Fibroblast of peridontal ligament (primary cell): ENCODE measurements around the gene SUSD4.

Source experiments
- DNase-seq: peaks from one replicate; pipeline ENCODE4 v3.0.0-alpha.2; 2010; ENCODE audit errors: extremely low read depth

The SUSD4 gene

DNA sequence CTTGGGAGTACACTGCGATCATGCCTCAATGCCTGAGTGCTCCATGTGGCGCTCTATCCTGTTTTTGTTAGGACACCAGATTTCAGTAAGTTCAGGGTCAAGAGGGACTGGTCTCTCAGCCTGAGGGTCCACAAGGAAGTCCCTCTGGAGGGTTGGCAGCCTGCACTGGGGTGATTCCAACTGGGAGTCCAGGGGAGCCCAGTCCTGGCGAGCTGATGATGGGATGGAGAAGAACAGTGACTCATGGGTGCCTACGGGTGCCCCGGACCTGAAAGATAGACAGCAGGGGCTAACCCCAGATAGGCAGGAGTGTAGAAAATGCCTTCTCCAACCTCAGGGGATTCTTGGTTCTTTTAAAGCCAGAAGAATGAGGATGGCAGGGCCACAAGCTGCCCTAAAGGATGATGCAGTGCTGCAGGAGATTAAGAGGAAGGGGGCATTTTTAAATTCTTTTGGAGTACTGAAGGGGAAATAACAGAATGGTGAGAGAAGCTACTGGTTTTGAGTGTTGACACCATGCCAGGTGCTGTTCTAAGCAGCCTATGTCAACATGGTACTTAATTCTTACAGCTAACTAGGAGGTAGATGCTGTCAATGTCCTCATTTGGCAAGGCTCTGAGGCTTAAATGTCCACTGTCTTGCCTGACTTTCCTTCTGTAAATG is 152.5 kb downstream of the SUSD4 start:
- no peak for DNase-seq

DNA sequence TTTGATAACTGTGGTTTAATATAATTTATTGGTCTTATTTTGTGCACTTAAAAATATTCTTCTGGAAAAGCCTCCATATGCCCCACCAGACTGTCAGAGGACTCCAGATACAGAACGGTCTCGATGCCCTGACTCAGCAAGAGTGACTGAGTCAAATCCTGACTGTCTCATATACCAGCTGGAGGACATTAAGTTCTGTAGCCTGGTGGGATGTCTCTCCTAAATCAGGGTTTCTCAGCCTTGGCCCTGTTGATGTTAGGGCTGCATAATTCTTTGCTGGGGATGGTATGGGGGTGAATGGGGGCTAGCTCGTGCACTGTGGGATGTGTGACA is 153.2 kb downstream of the SUSD4 start:
- no peak for DNase-seq

DNA sequence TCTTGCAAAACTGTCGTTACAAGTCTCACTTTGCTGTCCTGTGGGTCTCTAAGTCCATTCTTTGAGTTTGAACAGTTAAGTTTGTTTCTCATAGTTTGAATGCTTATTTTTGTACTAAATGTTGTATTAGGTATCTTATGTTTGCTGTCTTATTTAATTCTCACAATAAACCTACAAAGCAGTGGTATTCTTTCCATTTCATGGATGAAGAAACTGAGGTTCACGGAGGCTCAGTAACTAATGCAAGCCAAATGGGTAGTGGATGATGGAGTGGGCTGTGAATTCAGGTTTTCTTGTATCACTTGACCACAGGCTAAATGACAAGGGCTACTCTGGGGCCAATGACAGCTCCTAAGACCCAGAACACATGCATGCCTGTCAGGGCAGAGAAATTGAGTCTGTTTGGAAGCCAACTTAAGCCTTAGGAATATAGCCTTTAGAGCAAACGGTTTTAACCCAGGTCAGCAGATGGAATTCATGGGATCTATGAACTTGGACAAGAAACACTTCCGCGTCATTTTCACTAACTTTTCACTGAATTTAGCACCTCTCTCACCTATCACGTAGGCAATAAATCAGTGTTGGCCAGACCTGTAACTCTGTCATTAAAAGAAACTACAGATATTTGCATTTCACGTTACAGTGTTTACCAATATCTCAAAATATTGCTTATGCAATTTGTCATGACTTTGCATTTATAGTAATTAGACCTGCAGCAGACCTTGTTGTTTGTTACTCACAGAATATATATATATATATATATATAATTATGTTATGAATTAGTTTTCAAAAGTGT is 153.8 kb downstream of the SUSD4 start:
- no peak for DNase-seq

DNA sequence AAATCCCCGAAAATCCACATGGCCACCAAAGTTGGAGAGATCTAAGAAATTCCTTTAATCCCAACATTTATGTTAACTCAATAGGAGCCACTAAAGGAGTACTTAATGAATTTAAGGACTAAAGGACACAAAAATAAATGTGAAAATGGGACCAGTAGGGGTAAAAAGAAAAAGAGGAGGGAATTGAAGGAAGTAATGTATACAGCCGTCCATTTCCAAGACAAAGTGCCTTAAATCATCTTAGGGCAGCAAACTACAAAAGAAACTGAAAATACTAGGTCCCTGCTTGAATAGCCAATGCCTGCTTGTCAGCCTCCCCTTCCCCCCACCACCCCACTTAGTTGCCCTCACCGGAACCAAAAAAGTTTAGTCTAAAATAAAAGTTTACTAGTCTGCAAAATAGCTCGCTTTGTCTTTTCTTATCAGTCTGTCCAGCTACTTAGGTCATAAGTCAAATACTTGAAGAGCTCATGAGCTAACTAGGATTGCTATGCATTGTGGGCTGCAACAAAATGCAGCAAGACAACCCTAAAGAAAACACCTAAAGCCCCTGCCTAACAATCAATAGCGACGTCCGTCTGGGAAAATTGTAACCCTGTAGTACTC is 154.6 kb downstream of the SUSD4 start:
- no peak for DNase-seq

DNA sequence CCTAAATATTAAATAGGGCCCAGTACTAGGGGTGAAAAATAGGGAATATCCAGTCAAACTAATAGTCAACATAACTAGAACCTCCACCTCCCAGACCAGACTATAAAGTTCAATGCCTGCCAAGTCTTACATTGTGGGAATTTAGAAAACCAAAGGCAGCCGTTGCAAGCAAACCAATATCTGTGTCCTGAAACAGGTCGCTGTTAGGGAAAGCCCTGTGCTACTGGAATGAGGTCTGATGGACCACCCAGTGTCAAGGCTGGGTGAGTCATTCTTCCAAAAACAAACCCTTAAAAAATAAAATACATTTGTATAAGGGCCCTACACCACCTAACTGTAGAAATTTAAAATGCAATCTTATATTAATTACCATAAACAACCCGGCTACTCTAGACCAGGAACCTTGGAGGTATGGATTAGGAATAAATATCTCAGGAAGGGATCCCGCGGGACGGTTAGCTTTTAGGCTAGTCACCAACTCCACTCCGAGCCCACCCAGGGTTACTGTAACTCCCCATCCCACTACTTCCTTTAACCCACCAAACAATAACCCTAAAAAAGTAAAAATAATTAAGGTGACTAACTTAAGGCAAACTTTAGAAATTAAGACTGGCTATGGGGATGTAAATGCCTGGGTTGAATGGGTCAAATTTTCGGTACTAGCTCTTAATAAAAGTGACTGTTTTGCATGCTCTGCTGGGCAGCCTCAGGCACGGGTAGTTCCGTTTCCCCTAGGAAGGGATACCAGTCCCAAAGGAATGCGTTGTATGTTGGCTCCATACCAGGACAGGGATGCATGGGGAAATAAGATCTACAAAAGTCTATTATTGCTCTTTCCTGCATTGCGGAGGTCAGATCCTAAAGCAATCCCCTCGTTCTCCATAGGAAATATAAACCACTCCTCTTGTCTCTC is 155.6 kb downstream of the SUSD4 start:
- no peak for DNase-seq

DNA sequence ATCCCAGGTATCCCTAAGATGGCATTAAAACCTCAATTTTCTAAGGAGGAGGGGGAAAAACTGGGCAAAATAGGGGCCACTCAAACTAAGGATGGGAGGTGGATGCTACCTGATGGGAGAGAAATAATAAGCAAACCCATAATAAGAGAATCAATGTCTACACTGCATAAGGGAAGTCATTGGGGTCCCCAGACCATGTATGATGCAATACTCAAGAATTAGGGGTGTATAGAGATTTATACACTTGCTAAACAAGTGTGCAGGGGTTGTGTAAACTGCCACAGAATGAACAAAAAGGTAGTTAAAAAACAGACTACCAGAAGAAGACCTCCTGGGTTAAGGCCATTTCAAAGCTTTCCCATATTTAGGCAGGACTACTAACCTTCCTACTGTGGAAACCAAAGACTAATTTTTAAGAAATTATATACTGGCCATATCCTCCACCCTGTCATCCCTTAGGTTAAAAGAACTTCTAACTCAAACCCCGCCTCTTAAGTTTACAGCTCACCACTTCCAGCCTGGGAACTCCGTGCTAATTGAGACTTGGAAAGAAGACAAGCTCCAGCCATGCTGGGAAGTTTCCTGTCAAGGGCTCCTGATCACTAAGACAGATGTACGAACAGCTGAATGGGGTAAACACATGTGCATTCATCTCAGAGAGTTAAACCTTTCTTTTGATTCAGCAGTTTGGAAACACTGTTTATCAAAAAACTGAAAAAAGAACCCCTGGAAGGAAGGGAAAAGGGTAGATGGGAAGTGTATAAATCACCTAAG is 156.5 kb downstream of the SUSD4 start:
- DNase-seq: no peak

DNA sequence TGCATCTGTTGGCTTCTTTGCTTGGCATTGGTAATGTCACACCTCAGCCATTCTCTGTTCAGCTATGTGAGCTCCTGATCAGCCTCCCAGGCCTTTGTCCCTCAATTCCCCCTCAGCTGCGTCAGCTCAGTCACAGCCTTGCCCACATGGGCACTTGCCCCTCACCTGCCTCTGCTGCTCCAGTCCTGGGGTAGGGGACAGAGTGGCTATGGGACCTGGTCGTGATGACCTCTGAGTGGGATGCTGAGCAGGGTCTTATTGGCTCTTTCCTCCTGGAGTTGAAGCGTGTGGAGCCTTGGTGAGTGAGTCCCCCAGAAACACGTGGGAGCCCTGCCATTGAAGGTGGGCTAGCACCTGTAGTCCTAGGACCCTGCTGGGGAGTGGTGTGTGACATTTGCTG is 159.6 kb downstream of the SUSD4 start:
- no peak for DNase-seq

DNA sequence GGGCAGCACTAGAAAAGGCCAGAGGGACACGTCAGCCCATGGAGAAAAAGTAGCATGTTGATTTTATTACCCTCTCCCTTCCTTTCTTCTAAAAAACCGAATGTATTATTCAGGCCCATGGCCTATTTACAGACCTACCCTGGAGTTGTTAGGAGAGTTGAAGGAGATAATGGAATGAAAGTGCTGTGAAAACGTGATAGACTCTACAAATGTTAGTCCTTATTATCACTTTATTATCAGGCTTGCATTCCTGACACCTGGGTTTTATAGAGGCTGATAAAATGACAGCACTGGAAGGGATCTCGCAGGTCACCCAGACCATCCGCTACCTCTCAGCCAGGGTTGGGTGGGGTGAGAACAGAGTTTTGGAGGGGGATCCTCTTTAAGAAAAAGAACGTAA is 160.3 kb downstream of the SUSD4 start:
- no peak for DNase-seq

DNA sequence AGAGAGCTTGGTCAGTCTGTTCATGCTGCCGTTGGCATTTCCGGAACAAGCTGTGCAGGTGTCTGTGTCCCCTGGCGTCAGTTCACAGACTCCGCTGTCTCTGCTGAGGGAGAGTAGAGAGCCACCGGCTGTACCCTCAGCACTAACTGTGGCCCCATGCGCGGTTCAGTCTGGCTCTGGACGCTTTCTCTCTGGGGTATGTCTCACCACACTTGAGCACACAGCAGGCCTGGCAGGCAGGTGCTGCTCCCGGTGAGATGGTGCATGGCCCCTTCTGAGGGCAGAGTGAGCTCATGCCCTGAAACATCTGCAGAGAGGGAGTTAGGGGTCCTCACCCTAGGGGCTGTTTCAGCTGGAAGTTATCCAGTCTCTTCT is 161.0 kb downstream of the SUSD4 start:
- no peak for DNase-seq

DNA sequence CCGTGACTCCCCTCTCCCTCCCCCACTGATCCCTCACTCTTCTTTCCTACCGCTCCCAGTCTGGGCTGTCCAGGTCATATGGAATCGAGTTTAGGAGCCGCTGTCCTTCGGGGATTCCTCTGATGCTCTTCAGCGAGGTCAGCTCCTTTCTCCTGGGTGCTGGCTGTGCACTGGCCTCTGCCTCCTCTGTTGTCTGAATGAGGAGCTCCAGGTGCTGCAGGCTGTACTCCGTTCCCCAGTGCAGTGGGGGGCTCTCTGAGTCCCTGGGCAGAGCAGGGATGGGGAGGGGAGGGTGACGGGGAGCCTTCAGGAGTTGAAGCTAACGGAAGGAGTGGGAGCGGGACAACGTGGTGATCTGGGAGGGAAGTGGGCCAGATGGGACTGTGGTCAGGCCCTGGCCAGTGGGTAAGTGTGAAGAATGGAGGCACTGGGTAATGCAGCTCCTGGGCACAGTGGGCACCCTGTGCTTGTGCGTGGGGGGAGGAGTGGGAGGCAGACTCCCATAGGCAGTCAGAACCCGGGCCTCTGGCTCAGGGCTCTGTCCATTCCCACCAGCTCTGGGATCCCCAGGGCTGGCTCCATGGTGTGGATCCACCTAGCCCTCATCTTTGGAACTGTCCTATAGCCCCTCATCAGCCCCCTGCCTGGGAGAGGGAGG is 161.5 kb downstream of the SUSD4 start:
- DNase-seq: no peak

DNA sequence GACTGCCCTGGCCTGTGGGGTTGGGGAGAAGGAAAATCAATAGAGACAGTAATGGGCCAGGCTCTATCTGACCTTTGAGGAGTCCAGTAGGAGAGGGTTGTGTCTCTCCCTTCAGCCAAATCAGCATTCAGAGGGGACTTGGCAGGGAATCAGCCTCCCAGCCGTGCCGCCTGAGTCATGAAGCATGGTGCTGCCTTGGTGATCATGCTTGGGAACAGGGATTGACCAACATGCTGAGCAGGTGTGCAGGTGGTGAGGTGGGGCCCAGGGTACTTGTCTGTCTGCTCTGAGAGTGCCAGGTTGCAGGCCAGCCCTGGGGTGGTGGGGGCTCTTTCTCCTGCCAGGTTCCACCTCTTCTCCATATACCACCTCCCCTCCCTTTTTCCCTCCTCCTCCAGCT is 162.0 kb downstream of the SUSD4 start:
- no peak for DNase-seq

DNA sequence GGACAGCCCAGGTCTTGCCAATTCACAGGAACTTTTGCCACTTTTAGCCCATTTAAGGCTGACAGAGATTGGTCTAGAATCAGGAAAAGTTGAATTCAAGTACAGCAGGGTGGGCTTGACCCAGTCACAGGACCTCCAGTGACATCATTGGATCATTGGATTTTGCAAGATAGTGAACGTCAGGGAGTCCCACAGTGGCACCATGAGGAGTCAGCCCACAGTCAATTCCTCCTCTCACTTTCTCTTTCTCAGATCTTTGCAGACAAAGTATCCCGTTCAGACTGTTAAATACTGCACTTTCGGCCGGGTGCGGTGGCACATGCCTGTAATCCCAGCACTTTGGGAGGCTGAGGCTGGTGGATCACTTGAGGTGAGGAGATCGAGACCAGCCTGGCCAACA is 163.1 kb downstream of the SUSD4 start:
- no peak for DNase-seq

DNA sequence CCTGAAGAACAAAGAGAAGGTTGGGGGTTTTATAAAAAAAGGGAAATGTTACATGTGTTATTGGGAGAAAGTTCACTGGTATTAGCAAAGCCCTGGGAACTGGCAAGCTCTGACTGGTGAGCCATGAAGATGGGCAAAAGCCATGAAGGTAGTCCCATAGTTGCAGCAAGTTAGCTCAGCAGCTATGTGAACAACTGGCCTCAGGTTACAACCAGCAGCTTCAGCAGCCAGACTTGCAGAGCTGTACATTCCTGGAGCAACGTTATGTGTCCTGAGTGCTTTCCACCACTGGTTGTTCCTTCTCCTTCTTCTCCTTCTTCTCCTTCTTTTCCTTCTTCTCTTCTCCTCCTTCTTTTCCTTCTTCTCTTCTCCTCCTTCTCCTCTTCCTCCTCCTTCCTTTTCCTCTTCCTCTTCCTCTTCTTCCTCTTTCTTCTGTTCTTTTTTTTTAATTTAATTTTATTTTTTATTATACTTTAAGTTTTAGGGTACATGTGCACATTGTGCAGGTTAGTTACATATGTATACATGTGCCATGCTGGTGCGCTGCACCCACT is 164.8 kb downstream of the SUSD4 start:
- DNase-seq: no peak

DNA sequence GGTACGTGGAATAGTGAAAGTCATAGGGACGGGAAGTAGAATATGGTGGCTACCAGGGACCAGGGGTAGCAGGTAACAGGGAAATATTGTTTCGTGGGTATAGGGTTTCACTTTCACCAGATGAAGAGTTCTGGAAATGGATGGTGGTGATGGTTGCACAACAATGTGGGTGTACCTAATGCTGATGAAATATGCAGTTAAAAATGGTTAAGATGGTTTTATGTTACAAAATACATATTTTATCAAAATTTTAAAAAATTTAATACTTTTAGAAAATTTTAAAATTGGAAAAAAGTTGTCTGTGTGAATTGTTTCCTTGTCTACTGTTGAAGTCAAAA is 165.4 kb downstream of the SUSD4 start:
- no peak for DNase-seq

DNA sequence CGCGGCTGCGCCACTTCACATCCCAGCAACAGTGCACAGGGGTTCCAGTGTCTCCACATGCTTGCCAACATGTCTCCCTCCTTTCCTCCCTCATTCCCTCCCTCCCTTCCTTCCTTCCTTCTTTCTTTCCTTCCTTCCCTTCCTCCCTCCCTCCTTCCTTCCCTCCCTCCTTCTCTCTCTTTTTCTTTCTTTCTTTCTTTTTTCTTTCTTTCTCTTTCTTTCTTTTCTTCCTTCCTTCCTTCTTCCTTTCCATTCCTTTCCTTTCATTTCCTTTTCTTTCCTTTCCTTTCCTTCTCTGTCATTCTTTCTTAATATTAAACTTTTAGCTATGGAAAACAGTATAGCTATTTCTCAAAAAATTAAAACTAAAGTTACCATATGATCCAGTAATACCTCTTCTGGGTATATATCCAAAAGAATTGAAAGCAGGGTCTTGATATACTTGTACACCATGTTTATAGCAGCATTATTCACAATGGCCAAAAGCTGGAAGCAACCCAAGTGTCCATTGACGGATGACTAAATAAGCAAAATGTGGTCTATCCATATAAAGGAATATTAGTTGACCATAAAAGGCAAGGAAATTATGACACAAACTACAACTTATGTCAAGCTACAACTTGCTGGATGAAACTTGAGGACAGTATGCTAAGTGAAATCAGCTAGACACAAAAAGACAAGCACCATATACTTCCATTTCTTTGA is 165.9 kb downstream of the SUSD4 start:
- no peak for DNase-seq

DNA sequence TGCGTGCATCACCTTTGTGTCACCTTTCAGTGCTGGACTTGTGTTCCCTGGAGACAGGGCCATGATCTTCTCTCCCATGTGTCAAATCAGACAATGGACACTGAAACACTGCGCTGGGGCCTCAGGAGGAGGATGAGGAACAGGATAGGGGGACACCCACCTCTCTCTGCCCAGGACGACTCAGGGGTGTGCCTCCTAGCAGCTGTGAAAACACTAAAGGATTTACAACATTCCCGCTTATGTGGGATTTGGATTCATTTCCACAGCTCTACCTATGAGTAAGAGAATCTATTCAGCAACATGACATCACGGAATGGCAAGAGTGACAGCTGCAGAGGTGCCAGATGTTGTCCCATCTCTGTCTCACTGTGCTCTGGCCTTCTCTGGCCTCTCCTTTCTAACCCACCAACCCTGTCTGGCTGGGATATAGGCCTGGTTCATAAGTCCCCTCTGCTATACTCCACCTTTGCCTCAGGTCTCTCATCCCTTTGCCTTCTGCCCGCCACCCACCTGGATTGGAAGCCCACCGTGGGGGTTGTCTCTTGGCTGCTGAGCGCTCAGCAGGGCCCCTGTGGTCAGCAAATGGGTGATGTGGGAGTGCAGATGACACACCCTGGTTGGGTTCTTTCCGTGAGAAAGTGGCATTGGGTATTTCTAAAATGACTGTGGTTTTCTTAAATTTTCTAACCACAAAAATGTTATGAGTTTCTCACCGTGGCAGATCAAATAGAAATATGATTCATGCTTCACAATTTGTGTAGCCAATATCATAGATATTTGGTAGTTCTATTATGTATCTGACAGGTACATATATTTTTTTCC is 173.9 kb downstream of the SUSD4 start:
- peak; percentile 22 for DNase-seq

DNA sequence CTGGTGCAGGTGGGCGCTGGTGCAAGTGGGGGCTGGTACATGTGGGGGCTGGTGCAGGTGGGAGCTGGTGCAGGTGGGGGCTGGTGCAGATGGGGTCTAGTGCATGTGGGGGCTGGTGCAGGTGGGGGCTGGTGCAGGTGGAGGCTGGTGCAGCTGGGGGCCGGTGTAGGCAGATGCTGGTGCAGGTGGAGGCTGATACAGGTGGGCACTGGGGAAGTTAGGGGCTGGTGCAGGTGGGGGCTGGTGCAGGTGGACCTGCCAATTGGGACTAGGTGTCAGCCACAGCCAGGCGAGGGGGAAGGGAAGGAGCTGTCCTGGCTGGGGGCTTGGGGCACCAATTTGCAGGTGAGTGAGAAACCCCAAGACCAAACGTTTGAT is 174.5 kb downstream of the SUSD4 start:
- DNase-seq: no peak

DNA sequence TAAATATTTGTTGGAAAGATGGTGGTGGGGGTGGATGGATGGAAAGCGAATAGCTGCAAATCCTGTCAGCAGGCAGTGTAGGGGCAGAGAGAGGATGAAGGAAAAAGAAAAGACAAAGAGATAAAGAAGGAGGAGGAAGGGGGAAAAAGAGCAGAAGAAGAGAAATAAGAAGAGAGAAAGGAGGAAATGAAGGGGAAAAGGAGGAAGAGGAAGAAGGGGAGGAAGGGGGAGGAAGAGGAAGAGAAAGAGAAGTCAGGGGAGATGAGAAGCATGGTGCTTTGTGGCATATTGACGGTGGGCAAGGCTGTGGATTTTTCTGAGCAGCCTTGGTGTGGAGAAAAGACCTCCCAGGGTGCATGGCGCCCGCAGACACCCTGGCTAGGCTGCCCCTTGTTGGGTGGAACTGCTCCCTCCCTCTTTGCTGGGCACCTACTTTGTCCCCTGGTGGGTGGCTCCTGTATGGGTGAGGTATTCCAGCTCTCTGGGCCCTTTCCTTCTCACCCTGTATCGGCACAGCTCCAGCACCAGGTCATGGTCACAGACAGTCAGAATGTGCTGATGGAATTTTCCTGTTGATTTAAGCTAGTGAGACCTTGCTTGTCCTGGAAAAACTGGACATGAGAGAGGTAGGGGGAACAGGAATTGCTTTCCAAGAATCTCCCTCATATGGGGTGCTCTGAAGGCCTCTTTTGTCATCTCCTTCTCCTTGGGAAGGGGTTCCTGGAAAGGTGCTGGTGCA is 175.2 kb downstream of the SUSD4 start:
- DNase-seq: no peak

DNA sequence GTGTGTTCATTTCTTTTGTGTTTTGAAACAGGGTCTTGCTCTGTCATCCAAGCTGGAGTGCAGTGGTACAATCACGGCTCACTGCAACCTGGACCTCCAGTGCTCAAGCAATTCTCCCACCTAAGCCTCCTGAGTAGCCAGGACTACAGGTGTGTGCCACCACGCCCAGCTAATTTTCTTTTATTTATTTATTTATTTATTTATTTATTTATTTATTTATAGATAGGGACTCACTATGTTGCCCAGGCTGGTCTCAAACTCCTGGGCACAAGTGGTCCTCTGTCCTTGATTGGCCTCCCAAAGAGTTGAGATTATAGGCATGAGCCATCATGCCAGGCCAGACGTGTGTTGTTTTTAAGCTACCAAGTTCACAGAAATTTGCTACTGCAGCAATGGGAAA is 177.2 kb downstream of the SUSD4 start:
- DNase-seq: no peak
